ENCODE results near the gene RNF212. TPM values are rescaled to one million over a fixed set of nuclear protein-coding genes. Genes with fewer than 3 reads are reported as not detected.

RNF212 gene
- total RNA-seq, 1 donor from 2014 or later = 0.93 TPM

- no peak overlapping the region for H3K4me3 Mint-ChIP-seq
- H3K27me3 Mint-ChIP-seq (ENCODE audit: insufficient read depth) = no peaks in the 10 kb centered on the region
- H3K27ac Mint-ChIP-seq = no peak overlapping the region
- no peaks in the 10 kb centered on the region for H3K4me1 Mint-ChIP-seq (ENCODE audit: low read depth)
- intact Hi-C loops (cut with micrococcal nuclease) = no loop called here
- no peaks in the 10 kb centered on the region for H3K36me3 Mint-ChIP-seq (ENCODE audit: low read depth)
- H3K9me3 Mint-ChIP-seq = no peaks in the 10 kb centered on the region
- DNase-seq (ENCODE audit: low spot score) = no peak
Observed at GRCh38 chr4:1036095-1036494, 77.3 kb downstream of the RNF212 start.

- DNase-seq (ENCODE audit: low spot score) = no peak
- H3K9me3 Mint-ChIP-seq = no peaks in the 10 kb centered on the region
- no peak overlapping the region for H3K4me3 Mint-ChIP-seq
- intact Hi-C loops (cut with micrococcal nuclease) = no loop called here
- H3K36me3 Mint-ChIP-seq (ENCODE audit: low read depth) = no peaks in the 10 kb centered on the region
- no peaks in the 10 kb centered on the region for H3K27me3 Mint-ChIP-seq (ENCODE audit: insufficient read depth)
- no peak overlapping the region for H3K27ac Mint-ChIP-seq
- no peaks in the 10 kb centered on the region for H3K4me1 Mint-ChIP-seq (ENCODE audit: low read depth)
Observed at GRCh38 chr4:1035510-1035909, 77.9 kb downstream of the RNF212 start.

GRCh38 chr4:1033840-1034551 lies 79.4 kb downstream of the RNF212 start:
- Mint-ChIP-seq H3K4me1 (ENCODE audit: low read depth) (no peaks in the 10 kb centered on the region), H3K27me3 (ENCODE audit: insufficient read depth) (no peaks in the 10 kb centered on the region), H3K4me3 (no peak overlapping the region), H3K36me3 (ENCODE audit: low read depth) (no peaks in the 10 kb centered on the region), H3K27ac (no peak overlapping the region), H3K9me3 (no peaks in the 10 kb centered on the region)
- intact Hi-C loops (cut with micrococcal nuclease) = no loop called here
- DNase-seq (ENCODE audit: low spot score) = no peak

- no peak for DNase-seq (ENCODE audit: low spot score)
- intact Hi-C loops (cut with micrococcal nuclease) = no loop called here
- Mint-ChIP-seq H3K9me3 (no peaks in the 10 kb centered on the region), H3K4me1 (ENCODE audit: low read depth) (no peaks in the 10 kb centered on the region), H3K27ac (no peak overlapping the region), H3K4me3 (no peak overlapping the region), H3K27me3 (ENCODE audit: insufficient read depth) (no peaks in the 10 kb centered on the region), H3K36me3 (ENCODE audit: low read depth) (no peaks in the 10 kb centered on the region)
Observed at GRCh38 chr4:1032861-1033260, 80.5 kb downstream of the RNF212 start.

- no peaks in the 10 kb centered on the region for H3K36me3 Mint-ChIP-seq (ENCODE audit: low read depth)
- no peaks in the 10 kb centered on the region for H3K27me3 Mint-ChIP-seq (ENCODE audit: insufficient read depth)
- H3K4me1 Mint-ChIP-seq (ENCODE audit: low read depth) = no peaks in the 10 kb centered on the region
- intact Hi-C loops (cut with micrococcal nuclease) = no loop called here
- no peak overlapping the region for H3K4me3 Mint-ChIP-seq
- no peak overlapping the region for H3K27ac Mint-ChIP-seq
- DNase-seq (ENCODE audit: low spot score) = no peak
- H3K9me3 Mint-ChIP-seq = no peaks in the 10 kb centered on the region
Observed at GRCh38 chr4:1031956-1032795, 81.2 kb downstream of the RNF212 start.

- Mint-ChIP-seq H3K4me1 (ENCODE audit: low read depth) (no peaks in the 10 kb centered on the region), H3K27ac (no peak overlapping the region), H3K36me3 (ENCODE audit: low read depth) (no peaks in the 10 kb centered on the region), H3K4me3 (no peak overlapping the region), H3K9me3 (no peaks in the 10 kb centered on the region), H3K27me3 (ENCODE audit: insufficient read depth) (no peaks in the 10 kb centered on the region)
- no peak for DNase-seq (ENCODE audit: low spot score)
- intact Hi-C loops (cut with micrococcal nuclease) = no loop called here
Observed at GRCh38 chr4:1031346-1031745, 82.0 kb downstream of the RNF212 start.

- Mint-ChIP-seq H3K4me3 (no peak overlapping the region), H3K27me3 (ENCODE audit: insufficient read depth) (no peaks in the 10 kb centered on the region), H3K4me1 (ENCODE audit: low read depth) (peaks cover 7% of the 10 kb centered on the region), H3K36me3 (ENCODE audit: low read depth) (no peaks in the 10 kb centered on the region), H3K9me3 (no peaks in the 10 kb centered on the region), H3K27ac (no peak overlapping the region)
- intact Hi-C loops (cut with micrococcal nuclease) = no loop called here
- no peak for DNase-seq (ENCODE audit: low spot score)
Observed at GRCh38 chr4:1030559-1030958, 82.8 kb downstream of the RNF212 start.

GRCh38 chr4:1030031-1030430 lies 83.3 kb downstream of the RNF212 start:
- Mint-ChIP-seq H3K9me3 (no peaks in the 10 kb centered on the region), H3K27ac (no peak overlapping the region), H3K36me3 (ENCODE audit: low read depth) (peaks cover 4% of the 10 kb centered on the region), H3K27me3 (ENCODE audit: insufficient read depth) (no peaks in the 10 kb centered on the region), H3K4me3 (no peak overlapping the region), H3K4me1 (ENCODE audit: low read depth) (peaks cover 11% of the 10 kb centered on the region)
- intact Hi-C loops (cut with micrococcal nuclease) = no loop called here
- no peak for DNase-seq (ENCODE audit: low spot score)

- intact Hi-C loops (cut with micrococcal nuclease) = no loop called here
- no peaks in the 10 kb centered on the region for H3K27me3 Mint-ChIP-seq (ENCODE audit: insufficient read depth)
- H3K27ac Mint-ChIP-seq = no peak overlapping the region
- H3K9me3 Mint-ChIP-seq = no peaks in the 10 kb centered on the region
- DNase-seq (ENCODE audit: low spot score) = no peak
- H3K36me3 Mint-ChIP-seq (ENCODE audit: low read depth) = peaks cover 4% of the 10 kb centered on the region
- H3K4me1 Mint-ChIP-seq (ENCODE audit: low read depth) = peaks cover 12% of the 10 kb centered on the region
- no peak overlapping the region for H3K4me3 Mint-ChIP-seq
Observed at GRCh38 chr4:1029529-1029928, 83.8 kb downstream of the RNF212 start.

GRCh38 chr4:1028574-1029220 lies 84.7 kb downstream of the RNF212 start:
- Mint-ChIP-seq H3K4me1 (ENCODE audit: low read depth) (peaks cover 12% of the 10 kb centered on the region), H3K36me3 (ENCODE audit: low read depth) (peaks cover 4% of the 10 kb centered on the region), H3K4me3 (no peak overlapping the region), H3K27me3 (ENCODE audit: insufficient read depth) (no peaks in the 10 kb centered on the region), H3K27ac (no peak overlapping the region), H3K9me3 (no peaks in the 10 kb centered on the region)
- DNase-seq (ENCODE audit: low spot score) = no peak
- intact Hi-C loops (cut with micrococcal nuclease) = no loop called here

GRCh38 chr4:1027915-1028238 lies 85.5 kb downstream of the RNF212 start:
- DNase-seq (ENCODE audit: low spot score) = no peak
- peaks cover 12% of the 10 kb centered on the region for H3K4me1 Mint-ChIP-seq (ENCODE audit: low read depth)
- no peak overlapping the region for H3K4me3 Mint-ChIP-seq
- no peaks in the 10 kb centered on the region for H3K27me3 Mint-ChIP-seq (ENCODE audit: insufficient read depth)
- H3K9me3 Mint-ChIP-seq = no peaks in the 10 kb centered on the region
- intact Hi-C loops (cut with micrococcal nuclease) = no loop called here
- peaks cover 4% of the 10 kb centered on the region for H3K36me3 Mint-ChIP-seq (ENCODE audit: low read depth)
- no peak overlapping the region for H3K27ac Mint-ChIP-seq

- Mint-ChIP-seq H3K4me3 (no peak overlapping the region), H3K4me1 (ENCODE audit: low read depth) (peaks cover 12% of the 10 kb centered on the region), H3K9me3 (no peaks in the 10 kb centered on the region), H3K27ac (no peak overlapping the region), H3K27me3 (ENCODE audit: insufficient read depth) (no peaks in the 10 kb centered on the region), H3K36me3 (ENCODE audit: low read depth) (peaks cover 4% of the 10 kb centered on the region)
- intact Hi-C loops (cut with micrococcal nuclease) = no loop called here
- no peak for DNase-seq (ENCODE audit: low spot score)
Observed at GRCh38 chr4:1027219-1027914, 86.0 kb downstream of the RNF212 start.

- Mint-ChIP-seq H3K27me3 (ENCODE audit: insufficient read depth) (no peaks in the 10 kb centered on the region), H3K4me3 (no peak overlapping the region), H3K27ac (no peak overlapping the region), H3K4me1 (ENCODE audit: low read depth) (peaks cover 12% of the 10 kb centered on the region), H3K9me3 (no peaks in the 10 kb centered on the region), H3K36me3 (ENCODE audit: low read depth) (peaks cover 4% of the 10 kb centered on the region)
- intact Hi-C loops (cut with micrococcal nuclease) = no loop called here
- DNase-seq (ENCODE audit: low spot score) = peak; percentile 29
Observed at GRCh38 chr4:1026115-1026514, 87.2 kb downstream of the RNF212 start.
